Endodermal cell (in vitro differentiated cells): Measurements from ENCODE around the gene SNX2. TPM values are rescaled to one million over a fixed set of nuclear protein-coding genes. Genes with fewer than 3 reads are reported as not detected.

Experiments used
- DNase-seq: peaks from one replicate; pipeline ENCODE4 v3.0.0-alpha.2; 2017
- H3K27ac ChIP-seq: 2 replicates; pipeline ENCODE4 v1.5.1; 2013; ENCODE audit warnings: mild to moderate bottlenecking, low read depth, low read length, moderate library complexity
- H3K27me3 ChIP-seq: 2 replicates; pipeline ENCODE4 v1.6.1; 2013; ENCODE audit warnings: mild to moderate bottlenecking, low read length, moderate library complexity; ENCODE audit not compliant: insufficient read depth, control insufficient read depth, poor library complexity, severe bottlenecking
- H3K36me3 ChIP-seq: 2 replicates; pipeline ENCODE4 v1.7.0; 2013; ENCODE audit warnings: mild to moderate bottlenecking, low read length, moderate library complexity; ENCODE audit not compliant: control insufficient read depth, insufficient read depth
- H3K4me1 ChIP-seq: one replicate; pipeline ENCODE4 v1.7.0; 2013; ENCODE audit warnings: low read length; ENCODE audit not compliant: control insufficient read depth, insufficient read depth
- H3K4me3 ChIP-seq: 2 replicates; pipeline ENCODE4 v1.5.1; 2013; ENCODE audit warnings: mild to moderate bottlenecking, low read length, moderate library complexity
- H3K9ac ChIP-seq: 2 replicates; pipeline ENCODE4 v1.6.1; 2013; ENCODE audit warnings: mild to moderate bottlenecking, low read length, moderate library complexity; ENCODE audit not compliant: poor library complexity, severe bottlenecking; ENCODE audit errors: extremely low read depth
- H3K9me3 ChIP-seq: 2 replicates; pipeline ENCODE4 v1.6.1; 2013; ENCODE audit warnings: mild to moderate bottlenecking, low read length, moderate library complexity; ENCODE audit not compliant: control insufficient read depth
- H3K27ac Mint-ChIP-seq: 2 replicates; pipeline ENCODE4 v1.8.0; 2020; ENCODE audit warnings: mixed read lengths
- H3K27me3 Mint-ChIP-seq: 2 replicates; pipeline ENCODE4 v1.8.0; 2021; ENCODE audit warnings: mild to moderate bottlenecking, mixed read lengths; ENCODE audit not compliant: insufficient read depth
- H3K36me3 Mint-ChIP-seq: 2 replicates; pipeline ENCODE4 v1.8.0; 2020; ENCODE audit warnings: low read depth, mixed read lengths
- H3K4me1 Mint-ChIP-seq: 2 replicates; pipeline ENCODE4 v1.8.0; 2020; ENCODE audit warnings: mixed read lengths
- H3K4me3 Mint-ChIP-seq: 2 replicates; pipeline ENCODE4 v1.8.0; 2020; ENCODE audit warnings: mild to moderate bottlenecking, moderate library complexity, mixed read lengths
- H3K9me3 Mint-ChIP-seq: 2 replicates; pipeline ENCODE4 v1.8.0; 2020; ENCODE audit warnings: mild to moderate bottlenecking, mixed read lengths
- WGBS, 2 experiments: methylation state at CpG; one replicate each; pipeline versions ENCODE4 v1.1.5 to v1.1.7; 2013; ENCODE audit warnings: missing lambda C conversion rate in 2 of 2, mixed read lengths in 1 of 2; ENCODE audit not compliant: insufficient coverage in 1 of 2, insufficient read length in 1 of 2; 5-methylcytosine and 5-hydroxymethylcytosine counted together
- total RNA-seq, 2 donors: library from RNA; stranded (reverse); fragmentation: NEBNext Ultra II Directional in 1 of 2; extraction: Animal tissue kit (Norgen Biotek cat#: 25700) in 1 of 2; gene quantifications; 2 replicates in 1 of 2; 3 replicates in 1 of 2; pipeline ENCODE4 v1.2.1, GENCODE V29; 2021
- TF ChIP-seq, protein P1 (sequence below): fragments of 200-600 bp; sonication (generic); conservative IDR thresholded peaks from 2 replicates; pipeline ENCODE4 v1.5.0; 2021; ENCODE audit warnings: antibody characterized with exemption, mild to moderate bottlenecking

SNX2 gene
- total RNA-seq, 2 donors from 2014 or later, result 69.8 to 83.2 TPM

DNA sequence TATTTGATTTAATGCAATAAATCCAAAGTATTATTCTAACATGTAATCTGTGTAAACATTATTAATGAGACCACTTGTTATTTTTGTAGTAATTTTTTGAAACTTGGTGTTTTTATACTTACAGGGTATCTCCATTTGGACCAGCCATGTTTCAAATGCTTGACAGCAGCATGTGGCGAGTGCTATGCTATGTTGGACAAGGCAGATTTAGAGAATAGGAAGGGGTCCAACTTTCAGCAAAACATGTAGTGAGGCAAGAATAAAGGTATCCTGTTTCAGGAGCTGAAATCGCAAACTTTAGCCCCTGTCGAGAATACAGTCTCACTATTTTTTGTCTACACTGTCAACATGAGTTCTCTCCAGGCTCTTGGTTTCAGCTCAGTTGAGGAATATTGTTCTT is 104.2 kb downstream of the SNX2 start:
- Mint-ChIP-seq H3K9me3 (no peaks in the 10 kb centered on the region), H3K4me1 (peaks cover 5% of the 10 kb centered on the region), H3K4me3 (no peak overlapping the region), H3K27me3 (no peaks in the 10 kb centered on the region), H3K36me3 (peaks cover 11% of the 10 kb centered on the region), H3K27ac (no peak overlapping the region)
- Histone ChIP-seq H3K4me1 (peaks cover 4% of the 10 kb centered on the region), H3K27me3 (no peaks in the 10 kb centered on the region), H3K9me3 (no peaks in the 10 kb centered on the region), H3K27ac (no peak overlapping the region), H3K4me3 (no peak overlapping the region), H3K9ac (no peak overlapping the region), H3K36me3 (no peaks in the 10 kb centered on the region)
- no peak for DNase-seq
- TF ChIP-seq, protein P1, sequence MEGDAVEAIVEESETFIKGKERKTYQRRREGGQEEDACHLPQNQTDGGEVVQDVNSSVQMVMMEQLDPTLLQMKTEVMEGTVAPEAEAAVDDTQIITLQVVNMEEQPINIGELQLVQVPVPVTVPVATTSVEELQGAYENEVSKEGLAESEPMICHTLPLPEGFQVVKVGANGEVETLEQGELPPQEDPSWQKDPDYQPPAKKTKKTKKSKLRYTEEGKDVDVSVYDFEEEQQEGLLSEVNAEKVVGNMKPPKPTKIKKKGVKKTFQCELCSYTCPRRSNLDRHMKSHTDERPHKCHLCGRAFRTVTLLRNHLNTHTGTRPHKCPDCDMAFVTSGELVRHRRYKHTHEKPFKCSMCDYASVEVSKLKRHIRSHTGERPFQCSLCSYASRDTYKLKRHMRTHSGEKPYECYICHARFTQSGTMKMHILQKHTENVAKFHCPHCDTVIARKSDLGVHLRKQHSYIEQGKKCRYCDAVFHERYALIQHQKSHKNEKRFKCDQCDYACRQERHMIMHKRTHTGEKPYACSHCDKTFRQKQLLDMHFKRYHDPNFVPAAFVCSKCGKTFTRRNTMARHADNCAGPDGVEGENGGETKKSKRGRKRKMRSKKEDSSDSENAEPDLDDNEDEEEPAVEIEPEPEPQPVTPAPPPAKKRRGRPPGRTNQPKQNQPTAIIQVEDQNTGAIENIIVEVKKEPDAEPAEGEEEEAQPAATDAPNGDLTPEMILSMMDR, result no peak
- WGBS, 2 experiments, result 96% methylated on average over 3 of the region's 3 CpGs

Other genes starting within 250 kb of the SNX2 start
- 10 to 100 TPM; 39.4 to 56.2 TPM for gene SNX24, start 70.5 kb downstream of the SNX2 start, total RNA-seq